Measurements from ENCODE around the gene STH. TPM values are rescaled to one million over a fixed set of nuclear protein-coding genes. Genes with fewer than 3 reads are reported as not detected.
A peak's percentile ranks its signal among the peaks of the same experiment; 100 is the strongest.

STH gene
- polyA plus RNA-seq, 3 donors from 2014 or later = not detected

DNA sequence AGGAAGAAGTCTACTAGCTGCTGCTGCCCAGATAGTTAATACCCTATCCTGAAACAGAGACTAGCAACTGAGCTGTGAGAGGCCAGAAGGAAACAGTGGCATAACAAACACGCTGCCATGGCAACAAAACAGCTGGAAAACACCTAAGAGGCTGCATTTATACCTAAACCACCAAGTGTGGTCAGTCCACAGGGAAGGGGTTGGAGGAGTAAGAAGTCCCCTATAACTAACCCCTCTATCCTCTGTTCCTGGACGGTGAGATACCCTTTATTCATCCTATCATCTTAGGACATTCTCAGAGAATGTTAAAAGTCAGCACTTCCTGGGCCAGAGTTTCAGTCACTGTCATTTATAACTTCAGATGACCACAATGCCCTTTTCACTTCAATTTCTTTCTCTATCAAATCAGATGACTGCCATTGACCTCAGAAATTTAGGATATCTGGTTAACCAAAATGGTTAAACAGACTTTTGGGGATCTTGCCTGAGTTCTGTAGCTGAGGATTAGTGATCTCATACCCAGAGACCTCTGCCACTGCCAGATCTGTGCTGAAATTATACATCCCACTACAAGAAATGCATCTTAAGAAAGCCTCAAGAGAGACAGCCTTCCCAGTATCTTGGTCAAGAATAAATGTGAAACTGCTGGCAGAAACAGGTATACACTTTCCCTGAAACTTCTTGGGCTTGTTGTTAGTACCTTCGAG is 36.2 kb downstream of the STH start:
- Mint-ChIP-seq H3K4me3 (peak overlapping the region in 1 of 5 donors; percentile 2), H3K9me3 (no peaks in the 10 kb centered on the region), H3K27me3 (ENCODE audit: low read depth in 3 of 3) (peaks cover 2 to 32% (median 13%) of the 10 kb centered on the region in 3 donors), H3K4me1 (peaks cover 8 to 11% of the 10 kb centered on the region in 2 donors), H3K27ac (peak overlapping the region; percentile 54 to 82 (median 67)), H3K36me3 (peaks cover 36 to 62% (median 41%) of the 10 kb centered on the region in 3 donors)
- DNase-seq = peak; percentile 13 to 43 (median 41)

DNA sequence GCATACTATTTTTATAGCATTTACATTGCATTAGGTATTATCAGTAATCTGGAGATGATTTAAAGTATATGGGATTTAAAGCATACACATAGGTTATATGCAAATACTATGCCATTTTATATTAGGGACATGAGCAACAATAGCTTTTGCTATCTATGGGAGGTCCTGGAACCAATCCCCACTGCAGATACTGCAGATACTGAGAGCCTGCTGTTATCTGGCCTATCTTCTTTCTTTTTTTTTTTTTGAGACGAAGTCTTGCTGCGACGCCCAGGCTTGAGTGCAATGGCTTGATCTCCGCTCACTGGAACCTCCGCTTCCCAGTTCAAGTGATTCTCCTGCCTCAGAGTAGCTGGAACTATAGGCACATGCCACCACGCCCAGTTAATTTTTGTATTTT is 37.4 kb downstream of the STH start:
- Mint-ChIP-seq H3K27ac (peak overlapping the region in 4 of 6 donors; percentile 63 to 82 (median 72)), H3K36me3 (peaks cover 29 to 55% (median 36%) of the 10 kb centered on the region in 3 donors), H3K9me3 (no peaks in the 10 kb centered on the region)

DNA sequence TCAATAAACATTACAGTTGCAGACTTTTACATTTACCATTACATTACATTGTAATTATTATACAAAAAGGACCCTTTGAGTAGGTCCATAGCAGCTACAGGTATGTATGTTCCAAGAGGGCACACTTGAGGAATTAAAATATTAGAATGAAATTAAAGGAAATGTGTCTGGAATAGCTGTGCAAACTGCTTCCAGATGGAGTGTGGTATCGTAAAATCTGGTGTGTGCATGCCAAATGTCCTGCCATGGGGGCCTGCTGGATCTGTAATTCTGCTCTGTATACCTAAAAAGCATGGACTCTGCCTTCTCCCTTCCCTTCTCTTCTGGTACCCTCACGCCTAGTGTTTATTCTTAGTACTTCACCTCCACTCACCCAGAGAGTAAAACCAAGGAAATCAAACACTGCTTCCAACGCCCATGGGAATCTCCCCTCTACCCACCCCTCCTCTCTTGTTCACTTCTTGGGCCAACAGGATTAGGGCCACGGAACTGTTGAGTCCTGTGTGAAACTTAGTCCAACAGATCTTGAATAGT is 38.7 kb downstream of the STH start:
- peaks cover 28 to 42% (median 31%) of the 10 kb centered on the region in 3 donors for H3K36me3 Mint-ChIP-seq
- H3K4me3 Mint-ChIP-seq = no peak overlapping the region
- peaks cover 2 to 15% (median 4%) of the 10 kb centered on the region in 3 donors for H3K27me3 Mint-ChIP-seq (ENCODE audit: low read depth in 3 of 3)
- peaks cover 10 to 18% of the 10 kb centered on the region in 2 donors for H3K4me1 Mint-ChIP-seq
- no peaks in the 10 kb centered on the region for H3K9me3 Mint-ChIP-seq
- DNase-seq = no peak
- H3K27ac Mint-ChIP-seq = peak overlapping the region in 5 of 6 donors; percentile 1 to 64 (median 27)

More for the DNA sequence above, 37.4 kb downstream of the STH start:
- peaks cover 10 to 18% of the 10 kb centered on the region in 2 donors for H3K4me1 Mint-ChIP-seq
- no peak for DNase-seq
- peaks cover 2 to 24% (median 4%) of the 10 kb centered on the region in 3 donors for H3K27me3 Mint-ChIP-seq (ENCODE audit: low read depth in 3 of 3)
- no peak overlapping the region for H3K4me3 Mint-ChIP-seq

DNA sequence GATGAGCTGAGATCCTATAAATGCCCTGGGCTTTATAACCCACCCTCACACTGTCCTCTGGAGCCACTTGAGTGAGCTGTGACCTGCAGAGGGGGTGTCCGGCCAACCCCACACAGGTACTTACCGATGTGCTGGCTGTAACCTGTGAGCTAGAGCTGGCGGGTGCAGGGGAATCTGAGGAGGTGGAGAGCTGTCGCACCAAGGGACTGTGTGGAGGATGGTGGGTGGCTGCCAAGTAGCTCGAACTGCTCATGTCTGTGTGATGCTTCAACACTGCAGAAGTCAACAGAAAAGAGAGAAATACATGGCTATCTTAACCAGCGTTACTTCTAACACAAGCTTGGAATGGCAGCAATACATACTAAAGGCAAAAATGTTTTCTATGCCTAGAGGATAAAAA is 39.4 kb downstream of the STH start:
- H3K27ac Mint-ChIP-seq = peak overlapping the region in 3 of 6 donors; percentile 27 to 64 (median 35)
- peaks cover 10 to 21% of the 10 kb centered on the region in 2 donors for H3K4me1 Mint-ChIP-seq
- H3K27me3 Mint-ChIP-seq (ENCODE audit: low read depth in 3 of 3) = peaks cover 2 to 15% (median 4%) of the 10 kb centered on the region in 3 donors
- no peaks in the 10 kb centered on the region for H3K9me3 Mint-ChIP-seq
- DNase-seq = no peak
- no peak overlapping the region for H3K4me3 Mint-ChIP-seq
- H3K36me3 Mint-ChIP-seq = peaks cover 21 to 36% (median 30%) of the 10 kb centered on the region in 3 donors

DNA sequence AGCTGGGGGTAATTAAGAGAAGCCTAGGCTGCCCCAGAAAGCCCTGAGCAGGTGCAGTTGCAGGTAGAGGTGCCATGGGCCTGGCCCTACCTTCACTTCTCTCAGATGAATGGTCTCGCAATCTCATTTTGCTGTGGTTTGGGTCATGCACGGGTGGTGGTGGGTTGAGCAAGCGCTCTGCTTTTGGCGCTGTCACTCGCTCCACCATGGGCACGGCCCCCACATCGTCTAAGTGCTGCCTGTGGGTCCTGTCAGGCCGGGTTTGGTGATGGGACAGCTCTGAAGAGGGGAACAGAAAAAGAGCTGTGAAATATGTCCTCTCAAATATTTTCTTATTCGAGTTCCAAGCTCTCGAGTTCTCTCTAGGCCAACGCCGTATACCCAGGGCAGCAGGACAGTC is 39.9 kb downstream of the STH start:
- Mint-ChIP-seq H3K9me3 (no peaks in the 10 kb centered on the region), H3K4me3 (no peak overlapping the region), H3K36me3 (peaks cover 19 to 40% (median 27%) of the 10 kb centered on the region in 3 donors), H3K4me1 (peaks cover 10 to 26% of the 10 kb centered on the region in 2 donors), H3K27ac (peak overlapping the region in 3 of 6 donors; percentile 26 to 46 (median 32)), H3K27me3 (ENCODE audit: low read depth in 3 of 3) (peaks cover 2 to 15% (median 4%) of the 10 kb centered on the region in 3 donors)
- no peak for DNase-seq

DNA sequence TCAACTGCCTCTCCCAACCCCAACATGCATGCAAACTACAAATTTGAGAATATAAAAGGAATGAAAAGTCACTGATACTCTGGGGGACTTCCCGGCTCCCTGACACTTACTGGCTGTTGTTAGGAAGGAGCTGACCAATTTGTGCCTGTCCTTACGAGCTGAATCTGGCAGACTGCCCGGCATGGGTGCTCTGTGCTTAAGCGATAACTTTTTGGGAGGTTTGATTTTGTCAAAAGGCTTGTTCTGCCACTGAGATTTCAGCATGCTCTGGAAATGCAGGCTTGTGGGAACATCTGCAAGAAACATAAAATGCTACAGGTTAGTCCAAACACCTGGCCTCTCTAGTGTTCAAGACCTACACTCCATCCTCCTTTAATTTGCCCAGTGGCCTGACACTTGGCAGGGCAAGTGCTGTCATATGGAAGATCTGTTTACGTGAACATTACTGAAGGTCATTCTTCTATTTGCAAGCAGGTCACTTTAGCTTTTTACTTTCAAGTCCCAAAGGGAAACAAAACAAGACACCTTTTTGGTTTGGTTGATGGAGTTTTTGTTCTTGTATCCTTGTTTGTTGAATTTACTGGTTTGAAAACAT is 40.6 kb downstream of the STH start:
- peaks cover 15 to 37% (median 21%) of the 10 kb centered on the region in 3 donors for H3K36me3 Mint-ChIP-seq
- no peak overlapping the region for H3K4me3 Mint-ChIP-seq
- peak overlapping the region in 4 of 6 donors; percentile 9 to 73 (median 36) for H3K27ac Mint-ChIP-seq
- no peak for DNase-seq
- H3K27me3 Mint-ChIP-seq (ENCODE audit: low read depth in 3 of 3) = peaks cover 2 to 17% (median 4%) of the 10 kb centered on the region in 3 donors
- no peaks in the 10 kb centered on the region for H3K9me3 Mint-ChIP-seq
- peaks cover 13 to 34% of the 10 kb centered on the region in 2 donors for H3K4me1 Mint-ChIP-seq

DNA sequence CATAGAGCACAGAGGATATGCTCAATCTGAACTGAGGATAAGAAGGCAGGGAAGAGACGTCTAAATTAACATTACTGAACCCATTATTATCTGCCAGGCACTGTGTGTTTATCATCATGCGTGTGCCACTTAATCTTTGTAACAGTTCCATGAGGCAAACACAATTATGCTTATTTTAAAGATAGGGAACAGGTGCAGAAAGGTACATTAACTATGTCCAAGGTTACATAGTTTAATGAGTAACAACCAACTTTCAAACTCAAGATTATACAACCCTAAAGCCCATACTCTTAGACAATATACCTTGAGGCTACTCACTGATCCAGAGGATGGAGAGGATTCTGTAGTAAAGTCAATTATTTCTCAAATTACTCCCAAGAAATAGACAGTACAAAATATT is 43.2 kb downstream of the STH start:
- H3K36me3 Mint-ChIP-seq = peaks cover 13 to 36% (median 21%) of the 10 kb centered on the region in 3 donors
- peak overlapping the region in 1 of 6 donors; percentile 11 for H3K27ac Mint-ChIP-seq
- peaks cover 7 to 30% of the 10 kb centered on the region in 2 donors for H3K4me1 Mint-ChIP-seq
- no peaks in the 10 kb centered on the region for H3K9me3 Mint-ChIP-seq
- peaks cover 0 to 15% (median 4%) of the 10 kb centered on the region in 3 donors for H3K27me3 Mint-ChIP-seq (ENCODE audit: low read depth in 3 of 3)
- no peak overlapping the region for H3K4me3 Mint-ChIP-seq
- no peak for DNase-seq

DNA sequence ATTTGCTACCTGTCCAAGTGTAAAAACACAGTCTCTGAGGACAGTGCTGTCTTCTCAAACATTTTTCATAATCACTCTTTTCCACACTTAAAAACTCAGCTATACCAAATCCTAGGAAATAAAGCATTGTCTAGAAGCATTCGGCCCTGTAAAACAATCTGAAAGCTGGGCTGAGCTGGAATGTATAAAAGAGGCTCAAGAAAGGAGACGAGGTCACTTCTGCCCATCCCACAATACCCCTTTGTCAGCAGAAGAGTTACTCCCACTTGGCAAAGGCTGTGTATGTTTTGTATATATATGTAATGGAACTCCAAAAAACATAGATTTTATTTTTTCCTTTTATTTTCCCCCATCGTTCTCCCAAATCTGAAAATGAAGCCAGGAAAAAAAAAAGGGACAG is 43.9 kb downstream of the STH start:
- no peak for DNase-seq
- Mint-ChIP-seq H3K9me3 (no peaks in the 10 kb centered on the region), H3K27ac (peak overlapping the region in 3 of 6 donors; percentile 23 to 81 (median 31)), H3K4me1 (peaks cover 6 to 30% of the 10 kb centered on the region in 2 donors), H3K27me3 (ENCODE audit: low read depth in 3 of 3) (peaks cover 0 to 11% (median 4%) of the 10 kb centered on the region in 3 donors), H3K4me3 (no peak overlapping the region), H3K36me3 (peaks cover 10 to 36% (median 19%) of the 10 kb centered on the region in 3 donors)

DNA sequence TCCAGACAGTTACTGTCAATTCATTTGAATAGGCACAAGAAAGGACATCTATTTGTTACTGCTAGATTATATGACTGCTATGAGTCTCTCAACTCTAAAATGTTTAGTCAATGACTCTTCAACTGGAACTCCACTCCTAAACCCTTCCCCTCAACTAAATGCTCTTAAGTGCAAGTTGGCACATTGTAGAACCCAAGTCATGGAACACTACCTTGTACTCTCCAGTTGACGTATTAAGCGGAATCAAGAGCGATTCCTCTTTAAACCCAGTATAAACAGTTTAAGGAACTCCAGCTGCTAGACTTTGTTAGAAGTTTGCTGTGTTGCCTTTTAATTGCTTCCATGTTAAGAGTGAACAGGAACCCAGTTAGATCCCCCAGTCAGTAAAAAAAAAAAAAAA is 44.6 kb downstream of the STH start:
- Mint-ChIP-seq H3K4me3 (no peak overlapping the region), H3K27me3 (ENCODE audit: low read depth in 3 of 3) (peaks cover 0 to 9% (median 4%) of the 10 kb centered on the region in 3 donors), H3K36me3 (peaks cover 6 to 30% (median 13%) of the 10 kb centered on the region in 3 donors), H3K9me3 (no peaks in the 10 kb centered on the region), H3K27ac (peak overlapping the region; percentile 23 to 81 (median 67)), H3K4me1 (peaks cover 4 to 30% of the 10 kb centered on the region in 2 donors)
- DNase-seq = no peak

DNA sequence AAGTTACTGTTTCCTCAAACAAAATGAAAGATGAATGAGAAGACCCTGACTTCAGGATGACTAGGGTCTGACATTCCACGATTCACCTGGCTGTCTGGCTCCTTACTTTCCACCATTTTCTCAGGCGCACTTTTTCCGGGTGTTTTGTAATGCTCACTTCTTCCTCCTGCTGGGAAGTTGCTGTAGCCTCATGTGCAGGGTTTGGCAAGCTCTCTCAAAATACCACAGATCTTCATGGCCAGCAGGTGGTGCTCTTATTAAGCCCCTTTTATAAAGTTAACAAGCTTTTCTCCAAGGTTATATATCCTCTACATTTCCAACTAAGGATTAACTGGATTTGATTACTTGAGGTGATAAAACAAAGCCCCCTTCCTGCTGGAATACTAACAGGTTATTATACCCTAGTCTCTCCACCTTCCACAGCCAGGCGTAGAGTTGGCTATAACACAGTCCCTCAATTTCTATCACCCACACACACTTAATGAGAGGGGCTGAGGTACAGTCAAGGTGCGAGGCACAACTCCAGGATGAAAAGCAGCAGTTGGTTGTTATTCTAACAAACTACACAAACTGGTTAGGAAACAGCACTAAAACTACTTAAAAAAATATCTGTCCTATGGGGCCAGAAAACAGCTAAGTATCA is 45.4 kb downstream of the STH start:
- Mint-ChIP-seq H3K9me3 (no peaks in the 10 kb centered on the region), H3K4me3 (no peak overlapping the region), H3K27ac (peak overlapping the region; percentile 60 to 81 (median 74)), H3K36me3 (peaks cover 7 to 31% (median 14%) of the 10 kb centered on the region in 3 donors), H3K4me1 (peaks cover 4 to 30% of the 10 kb centered on the region in 2 donors), H3K27me3 (ENCODE audit: low read depth in 3 of 3) (peaks cover 0 to 6% (median 3%) of the 10 kb centered on the region in 3 donors)
- DNase-seq = peak; percentile 42 to 51 (median 44)

DNA sequence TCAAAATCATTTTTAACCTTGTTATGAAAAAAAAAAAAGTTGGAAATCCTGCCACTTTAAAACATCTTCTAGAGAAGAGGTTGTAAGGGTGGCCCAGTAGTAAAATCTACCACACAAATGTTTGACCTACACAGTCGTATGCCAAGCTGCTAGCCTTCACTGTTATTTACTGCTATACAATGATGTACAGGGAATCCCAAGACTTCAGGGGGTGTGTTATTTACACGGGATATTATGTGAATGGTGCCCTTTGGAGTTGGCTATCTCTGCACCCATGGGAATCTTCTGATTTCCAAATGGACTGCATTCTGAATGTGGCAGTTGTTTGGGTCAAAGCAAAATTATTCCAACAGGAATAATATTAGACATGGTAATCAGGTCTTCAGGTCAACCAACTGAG is 45.9 kb downstream of the STH start:
- DNase-seq = no peak
- Mint-ChIP-seq H3K36me3 (peaks cover 10 to 34% (median 15%) of the 10 kb centered on the region in 3 donors), H3K4me1 (peaks cover 4 to 30% of the 10 kb centered on the region in 2 donors), H3K4me3 (no peak overlapping the region), H3K27ac (peak overlapping the region in 4 of 6 donors; percentile 21 to 78 (median 70)), H3K27me3 (ENCODE audit: low read depth in 3 of 3) (peaks cover 0 to 4% (median 0%) of the 10 kb centered on the region in 3 donors), H3K9me3 (no peaks in the 10 kb centered on the region)

DNA sequence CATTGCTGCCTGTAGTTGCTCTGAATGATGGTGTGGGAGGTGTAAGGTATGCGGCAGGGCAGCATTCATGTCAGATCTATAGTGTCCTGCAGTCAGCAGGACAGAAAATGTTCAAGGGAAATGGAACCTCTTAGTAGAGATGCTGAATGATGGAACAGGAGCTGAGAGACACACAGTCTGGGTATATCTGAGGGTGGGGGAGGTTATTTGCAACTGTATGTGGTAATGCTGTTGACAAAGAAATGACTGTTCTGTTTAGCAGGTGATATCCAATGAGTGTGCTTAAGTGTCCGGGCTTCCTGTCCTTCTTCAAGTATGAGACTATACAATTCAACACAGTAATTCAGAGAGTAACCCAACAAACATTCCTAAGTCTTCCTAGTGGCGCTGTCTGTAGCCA is 46.6 kb downstream of the STH start:
- Mint-ChIP-seq H3K9me3 (no peaks in the 10 kb centered on the region), H3K4me1 (peaks cover 4 to 26% of the 10 kb centered on the region in 2 donors), H3K4me3 (no peak overlapping the region), H3K27me3 (ENCODE audit: low read depth in 3 of 3) (peaks cover 0 to 4% (median 0%) of the 10 kb centered on the region in 3 donors), H3K27ac (peak overlapping the region; percentile 15 to 77 (median 57)), H3K36me3 (peaks cover 11 to 35% (median 19%) of the 10 kb centered on the region in 3 donors)
- no peak for DNase-seq

DNA sequence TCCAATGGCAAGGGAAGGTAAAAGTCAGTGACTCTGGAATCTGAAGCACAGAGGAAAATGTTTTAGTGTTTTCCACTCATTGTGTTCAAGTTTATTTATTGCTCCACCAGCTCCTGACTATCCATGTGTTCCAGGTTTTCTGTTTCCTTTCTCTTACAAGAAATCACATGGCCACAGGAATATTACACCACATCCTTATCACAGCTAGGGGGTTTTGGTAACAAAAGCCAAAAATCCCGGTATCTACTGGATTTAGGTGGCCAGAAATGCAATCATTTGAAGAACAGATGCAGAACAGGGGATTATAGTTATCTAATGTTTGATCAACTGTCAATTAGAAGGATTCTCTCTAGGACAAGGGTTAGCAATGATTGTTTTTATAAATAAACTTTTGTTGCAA is 47.9 kb downstream of the STH start:
- no peak for DNase-seq
- Mint-ChIP-seq H3K27me3 (ENCODE audit: low read depth in 3 of 3) (peaks cover 0 to 4% (median 0%) of the 10 kb centered on the region in 3 donors), H3K36me3 (peaks cover 13 to 42% (median 24%) of the 10 kb centered on the region in 3 donors), H3K4me3 (no peak overlapping the region), H3K4me1 (peaks cover 7 to 34% of the 10 kb centered on the region in 2 donors), H3K27ac (peak overlapping the region in 1 of 6 donors; percentile 28), H3K9me3 (no peaks in the 10 kb centered on the region)

Measured in immature natural killer cell (primary cell).